RWPE1 (cell line): Measurements from ENCODE around the gene MAPK4.

Experiments used
- CTCF ChIA-PET: fragments of 350-600 bp; sonication (Branson Sonifier 250); formaldehyde crosslinking; extraction: SDS; loops from one replicate; lab custom pipeline; 2021; lab: Yijun Ruan, JAX
- POLR2A ChIA-PET: fragments of 400-600 bp; formaldehyde crosslinking; extraction: SDS; loops from one replicate; lab custom pipeline; 2020; ENCODE audit warnings: antibody characterized with exemption; ENCODE audit not compliant: low non-redundant PET; lab: Yijun Ruan, JAX
- DNase-seq: peaks from one replicate; pipeline ENCODE4 v3.0.0; 2012; ENCODE audit warnings: low spot score
- H3K27ac ChIP-seq: fragments of 450-650 bp; 2 replicates; pipeline ENCODE4 v1.5.1; 2017
- TF ChIP-seq, protein P1 (sequence below): fragments of 450-650 bp; conservative IDR thresholded peaks from 2 replicates; pipeline ENCODE4 v1.5.1; 2017; ENCODE audit warnings: low read depth, mild to moderate bottlenecking

Gene MAPK4

DNA sequence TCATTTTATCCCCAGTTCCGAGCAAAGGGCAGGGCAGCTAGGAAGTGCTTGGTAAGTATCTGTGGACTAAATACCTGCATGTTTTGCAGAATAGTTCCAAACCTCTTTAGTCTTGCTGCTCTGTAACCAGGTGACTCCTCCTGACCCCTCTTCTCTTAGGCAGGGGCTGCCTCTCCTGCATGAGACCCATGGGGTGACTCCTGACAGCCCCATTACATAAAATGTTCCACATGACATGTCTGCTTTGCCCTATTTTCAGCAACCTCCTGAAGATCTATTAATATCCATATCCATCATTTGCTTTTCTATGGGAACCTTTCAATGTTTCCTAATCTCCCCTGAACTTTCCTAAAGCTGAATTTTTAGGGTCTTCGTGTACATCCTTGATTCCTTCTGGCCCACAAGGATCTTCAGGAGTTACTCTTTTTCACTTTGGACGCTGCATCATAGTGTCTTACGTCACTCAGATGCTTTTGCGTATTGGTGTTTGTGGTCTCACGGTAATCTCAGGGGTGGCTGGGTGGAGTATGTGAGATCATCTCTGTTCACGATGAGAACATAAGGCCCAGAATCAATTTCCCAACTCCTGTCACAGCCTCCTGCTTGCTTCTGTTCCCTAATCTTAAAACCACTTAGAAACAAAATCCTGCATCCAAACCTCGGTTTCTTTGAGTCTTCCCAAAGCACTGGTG, 76.6 kb downstream of the MAPK4 start:
- POLR2A ChIA-PET = no interaction called here
- CTCF ChIA-PET = no interaction called here
- TF ChIP-seq, protein P1, sequence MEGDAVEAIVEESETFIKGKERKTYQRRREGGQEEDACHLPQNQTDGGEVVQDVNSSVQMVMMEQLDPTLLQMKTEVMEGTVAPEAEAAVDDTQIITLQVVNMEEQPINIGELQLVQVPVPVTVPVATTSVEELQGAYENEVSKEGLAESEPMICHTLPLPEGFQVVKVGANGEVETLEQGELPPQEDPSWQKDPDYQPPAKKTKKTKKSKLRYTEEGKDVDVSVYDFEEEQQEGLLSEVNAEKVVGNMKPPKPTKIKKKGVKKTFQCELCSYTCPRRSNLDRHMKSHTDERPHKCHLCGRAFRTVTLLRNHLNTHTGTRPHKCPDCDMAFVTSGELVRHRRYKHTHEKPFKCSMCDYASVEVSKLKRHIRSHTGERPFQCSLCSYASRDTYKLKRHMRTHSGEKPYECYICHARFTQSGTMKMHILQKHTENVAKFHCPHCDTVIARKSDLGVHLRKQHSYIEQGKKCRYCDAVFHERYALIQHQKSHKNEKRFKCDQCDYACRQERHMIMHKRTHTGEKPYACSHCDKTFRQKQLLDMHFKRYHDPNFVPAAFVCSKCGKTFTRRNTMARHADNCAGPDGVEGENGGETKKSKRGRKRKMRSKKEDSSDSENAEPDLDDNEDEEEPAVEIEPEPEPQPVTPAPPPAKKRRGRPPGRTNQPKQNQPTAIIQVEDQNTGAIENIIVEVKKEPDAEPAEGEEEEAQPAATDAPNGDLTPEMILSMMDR = no peak
- H3K27ac ChIP-seq = no peak overlapping the region
- no peak for DNase-seq

DNA sequence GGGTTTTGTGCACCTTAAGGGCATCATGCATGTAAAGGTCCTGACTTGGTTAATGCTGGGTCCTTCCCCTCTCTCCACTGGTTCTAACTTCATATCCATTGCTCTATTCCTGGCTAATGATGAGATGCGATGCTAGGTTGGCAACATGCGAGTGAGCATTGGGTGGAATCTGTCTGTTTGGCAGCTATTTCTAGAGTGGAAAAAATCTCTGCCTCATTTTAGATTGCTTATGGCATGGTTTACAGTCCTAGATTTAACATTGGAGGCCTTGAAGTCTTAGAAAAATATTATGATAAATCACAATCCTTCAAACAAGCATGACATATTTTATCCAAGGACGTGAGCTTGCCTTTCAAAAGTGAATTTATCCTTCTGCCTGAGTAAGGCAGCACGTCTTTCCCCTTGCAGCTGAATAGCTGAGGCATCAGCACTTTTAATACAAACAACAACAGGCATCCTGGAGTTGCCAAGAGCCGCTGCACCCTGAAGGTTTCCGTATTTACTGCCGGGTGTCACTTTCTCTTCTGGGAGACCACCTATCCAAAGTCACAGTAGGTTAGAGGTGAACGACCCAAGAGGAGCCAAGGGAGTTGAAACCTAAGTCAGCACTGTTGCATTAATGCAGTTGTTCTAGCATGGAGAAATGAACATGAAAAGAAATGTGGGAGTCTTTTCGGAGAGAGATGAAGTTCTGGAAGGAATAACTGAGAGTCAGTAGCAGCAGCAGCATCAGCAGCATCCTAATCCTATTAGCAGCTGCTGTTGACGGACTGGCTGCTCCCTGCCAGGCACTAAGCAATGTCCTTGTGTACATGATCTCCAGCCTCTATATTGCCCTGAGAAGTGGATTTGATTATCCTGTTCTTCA, 78.4 kb downstream of the MAPK4 start:
- TF ChIP-seq, protein P1 = no peak
- POLR2A ChIA-PET = no interaction called here
- CTCF ChIA-PET = no interaction called here
- no peak for DNase-seq
- H3K27ac ChIP-seq = no peak overlapping the region

DNA sequence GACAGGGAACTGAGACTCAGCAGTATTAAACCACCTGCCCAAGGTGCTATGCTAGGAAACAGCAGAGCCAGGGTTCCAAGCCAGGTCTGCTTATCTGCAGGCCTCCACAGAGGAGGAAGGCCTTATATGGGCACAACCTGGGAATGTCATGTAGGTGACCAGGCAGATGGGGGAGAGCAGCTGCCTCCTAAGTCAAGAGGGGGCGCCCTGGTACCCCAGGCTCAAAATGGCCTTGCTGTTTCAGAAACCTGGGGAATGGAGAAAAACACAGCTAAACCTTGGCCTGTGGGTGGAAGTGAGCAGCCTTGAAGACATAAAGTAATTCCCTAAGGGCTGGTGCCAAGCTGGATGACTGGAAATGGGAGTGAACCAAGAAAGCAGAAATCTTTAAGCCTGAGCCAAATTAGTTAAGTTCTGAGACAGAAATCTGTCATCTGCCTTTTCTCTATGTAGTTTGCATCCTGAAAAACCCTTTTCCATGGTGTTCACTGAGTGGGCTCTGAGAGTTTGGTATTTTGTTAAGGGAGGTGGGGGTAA, 79.1 kb downstream of the MAPK4 start:
- no peak overlapping the region for H3K27ac ChIP-seq
- POLR2A ChIA-PET = no interaction called here
- CTCF ChIA-PET = no interaction called here

DNA sequence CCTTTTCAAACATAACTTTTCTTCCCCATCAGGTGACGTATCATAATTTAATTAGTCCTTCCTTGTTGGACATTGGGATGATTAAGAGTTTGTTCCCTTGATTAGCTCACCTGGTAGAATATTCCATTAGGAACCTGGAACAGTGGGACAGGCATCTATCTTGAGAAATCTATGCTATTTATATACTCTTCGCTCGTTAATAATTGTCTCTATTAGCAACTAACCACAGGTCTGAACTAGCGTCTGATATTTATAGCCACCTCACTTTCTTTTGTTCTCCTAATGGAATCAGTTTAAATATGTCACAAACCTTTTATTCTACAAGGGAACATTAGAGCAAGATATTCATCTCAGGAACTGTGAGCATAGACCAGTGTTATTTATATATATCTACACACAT, 79.8 kb downstream of the MAPK4 start:
- CTCF ChIA-PET = no interaction called here
- TF ChIP-seq, protein P1 = no peak
- no peak for DNase-seq
- no peak overlapping the region for H3K27ac ChIP-seq
- POLR2A ChIA-PET = no interaction called here

More for the DNA sequence above, 79.1 kb downstream of the MAPK4 start:
- no peak for DNase-seq
- TF ChIP-seq, protein P1 = no peak

DNA sequence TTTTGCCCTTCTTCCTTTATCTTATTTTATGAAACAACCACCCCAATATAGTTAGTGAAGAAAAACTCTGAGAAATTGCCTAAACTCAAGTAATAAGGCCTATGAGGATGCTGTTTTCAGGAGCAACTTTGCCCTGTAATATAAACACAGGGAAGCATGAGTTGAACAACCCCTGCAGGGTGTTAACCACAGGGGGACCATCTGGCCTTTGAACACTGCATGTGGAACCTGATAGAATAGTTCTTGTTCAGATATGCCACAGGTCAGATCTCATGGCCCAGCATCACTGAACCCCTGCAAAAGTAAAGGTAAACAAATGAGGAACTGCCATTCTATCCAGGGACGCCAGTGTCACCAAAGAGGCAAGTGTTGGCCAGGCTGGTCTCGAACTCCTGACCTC, 82.6 kb downstream of the MAPK4 start:
- ChIA-PET POLR2A (no interaction called here), CTCF (no interaction called here)
- TF ChIP-seq, protein P1 = no peak
- no peak for DNase-seq
- H3K27ac ChIP-seq = no peak overlapping the region

DNA sequence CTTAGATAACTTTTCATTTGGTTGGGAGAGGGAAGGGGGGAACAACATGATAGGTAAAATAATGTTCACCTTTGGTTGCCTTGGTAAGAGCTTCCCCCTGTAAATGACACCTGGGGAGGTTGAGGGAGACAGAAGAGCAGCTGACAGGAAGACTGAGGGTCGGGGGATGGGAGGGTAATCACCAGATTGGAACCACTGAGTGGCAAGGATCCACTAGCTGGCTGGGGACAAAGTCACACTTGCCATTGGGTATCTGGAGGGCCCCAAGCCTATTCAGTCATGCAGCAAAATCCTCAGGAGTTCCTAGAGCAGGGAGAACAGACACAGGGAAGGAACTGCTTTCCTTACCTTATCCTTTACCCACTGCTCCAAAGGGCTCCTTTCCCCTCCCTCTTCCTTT, 84.3 kb downstream of the MAPK4 start:
- TF ChIP-seq, protein P1 = no peak
- no peak overlapping the region for H3K27ac ChIP-seq
- DNase-seq = no peak
- ChIA-PET POLR2A (no interaction called here), CTCF (no interaction called here)
